SK-N-SH (cell line): ENCODE measurements around the gene TSPAN11. TPM values are rescaled to one million over a fixed set of nuclear protein-coding genes. Genes with fewer than 3 reads are reported as not detected.

Source experiments
- CTCF ChIA-PET: fragments of 300-600, 350-600 bp; formaldehyde crosslinking; extraction: SDS; loops from one replicate; lab custom pipeline; 2021; lab: Yijun Ruan, JAX
- POLR2A ChIA-PET: fragments of 350-600 bp; sonication (Branson Sonifier 250); formaldehyde crosslinking; extraction: SDS; loops from one replicate; lab custom pipeline; 2020; ENCODE audit warnings: antibody characterized with exemption, inconsistent platforms; lab: Yijun Ruan, JAX
- DNase-seq: peaks from one replicate; pipeline ENCODE4 v3.0.0; 2012
- H2AFZ ChIP-seq: fragments of 200-600 bp; sonication (generic); 2 replicates; pipeline ENCODE4 v1.8.1; 2016; ENCODE audit warnings: antibody characterized with exemption, mild to moderate bottlenecking, low read depth
- H3F3A ChIP-seq: fragments of 200-600 bp; sonication (generic); replicated peaks from 2 replicates; pipeline ENCODE3; 2016; ENCODE audit warnings: antibody characterized with exemption, mild to moderate bottlenecking; ENCODE audit not compliant: insufficient read depth
- H3K27ac ChIP-seq, 2 experiments: fragments of 200-500 bp in 1 of 2; fragments of 200-600 bp in 1 of 2; sonication (Bioruptor generic) in 1 of 2; sonication (generic), shearing (Covaris generic) in 1 of 2; 2 replicates each; pipeline versions ENCODE4 v1.5.1 to v1.6.1; 2014 to 2016; ENCODE audit warnings: low read depth in 2 of 2, inconsistent platforms in 1 of 2, low read length in 1 of 2, mild to moderate bottlenecking in 1 of 2, mixed read lengths in 1 of 2
- H3K27me3 ChIP-seq: fragments of 200-600 bp; sonication (generic), shearing (Covaris generic); 2 replicates; pipeline ENCODE4 v1.6.1; 2016; ENCODE audit warnings: mixed run types; ENCODE audit not compliant: insufficient read depth
- H3K36me3 ChIP-seq, 2 experiments: fragments of 200-500 bp in 1 of 2; fragments of 200-600 bp in 1 of 2; sonication (Bioruptor generic) in 1 of 2; sonication (generic) in 1 of 2; replicated peaks in 1 of 2; 2 replicates each; pipeline versions ENCODE3 to v1.5.1; 2014 to 2016; ENCODE audit warnings: low read length in 1 of 2, mild to moderate bottlenecking in 1 of 2; ENCODE audit not compliant: insufficient read depth in 2 of 2, control insufficient read depth in 1 of 2
- H3K4me1 ChIP-seq, 2 experiments: fragments of 200-500 bp in 1 of 2; fragments of 200-600 bp in 1 of 2; sonication (Bioruptor generic) in 1 of 2; sonication (generic), shearing (Covaris generic) in 1 of 2; 2 replicates each; pipeline versions ENCODE4 v1.5.1 to v1.6.1; 2014 to 2016; ENCODE audit warnings: low read depth in 1 of 2, low read length in 1 of 2, mixed run types in 1 of 2; ENCODE audit not compliant: insufficient read depth in 2 of 2, control insufficient read depth in 1 of 2
- H3K4me2 ChIP-seq: fragments of 200-600 bp; sonication (generic), shearing (Covaris generic); 2 replicates; pipeline ENCODE4 v1.6.1; 2017; ENCODE audit warnings: mixed run types
- H3K4me3 ChIP-seq, 2 experiments: fragments of 200-500 bp in 1 of 2; fragments of 200-600 bp in 1 of 2; sonication (Bioruptor generic) in 1 of 2; sonication (generic), shearing (Covaris generic) in 1 of 2; 2 replicates each; pipeline versions ENCODE4 v1.5.1 to v1.8.1; 2014 to 2016; ENCODE audit warnings: low read depth in 2 of 2, inconsistent platforms in 1 of 2, low read length in 1 of 2, mild to moderate bottlenecking in 1 of 2, mixed read lengths in 1 of 2, moderate library complexity in 1 of 2
- H3K79me2 ChIP-seq: fragments of 200-600 bp; sonication (generic); 2 replicates; pipeline ENCODE4 v1.8.1; 2017; ENCODE audit warnings: mild to moderate bottlenecking; ENCODE audit not compliant: insufficient read depth
- H3K9ac ChIP-seq: fragments of 200-600 bp; sonication (generic); 2 replicates; pipeline ENCODE4 v1.6.1; 2017; ENCODE audit warnings: mixed run types
- H3K9me2 ChIP-seq: fragments of 200-600 bp; sonication (generic); 2 replicates; pipeline ENCODE4 v1.6.1; 2017; ENCODE audit warnings: mixed run types
- H3K9me3 ChIP-seq: fragments of 200-600 bp; sonication (generic); 2 replicates; pipeline ENCODE4 v1.6.1; 2017; ENCODE audit warnings: mixed run types, mild to moderate bottlenecking, moderate library complexity
- H4K20me1 ChIP-seq: fragments of 200-600 bp; sonication (generic); 2 replicates; pipeline ENCODE4 v1.6.1; 2017; ENCODE audit warnings: mild to moderate bottlenecking, mixed run types; ENCODE audit not compliant: insufficient read depth
- CHD2 ChIP-seq: fragments of 150-350 bp; IDR thresholded peaks from 2 replicates; pipeline ENCODE4 v1.6.1; 2018; ENCODE audit warnings: low read length; ENCODE audit not compliant: partially characterized antibody
- ELF1 ChIP-seq: IDR thresholded peaks from 2 replicates; pipeline ENCODE4 v1.4.0; 2012
- EZH2phosphoT487 ChIP-seq: fragments of 200-600 bp; sonication (generic); IDR thresholded peaks from 2 replicates; pipeline ENCODE4 v1.6.1; 2017; ENCODE audit warnings: low read depth, mixed run types, mild to moderate bottlenecking, antibody characterized with exemption, moderate library complexity, borderline replicate concordance
- FOXM1 ChIP-seq: IDR thresholded peaks from 2 replicates; pipeline ENCODE4 v1.4.0; 2012; ENCODE audit warnings: low read depth, mild to moderate bottlenecking
- GABPA ChIP-seq: IDR thresholded peaks from 2 replicates; pipeline ENCODE4 v1.4.0; 2012; ENCODE audit warnings: low read depth, mild to moderate bottlenecking
- GATA2 ChIP-seq: sonication (generic); formaldehyde crosslinking; IDR thresholded peaks from 2 replicates; pipeline ENCODE4 v1.5.0; 2020; ENCODE audit warnings: mild to moderate bottlenecking, missing genetic modification reagents
- MEF2A ChIP-seq: IDR thresholded peaks from 2 replicates; pipeline ENCODE4 v1.4.0; 2012; ENCODE audit warnings: low read depth, borderline replicate concordance
- POLR2AphosphoS5 ChIP-seq: IDR thresholded peaks from 2 replicates; pipeline ENCODE4 v1.6.1; 2012; ENCODE audit warnings: low read depth, low read length
- RCOR1 ChIP-seq: fragments of 150-350 bp; IDR thresholded peaks from 2 replicates; pipeline ENCODE4 v1.6.1; 2017; ENCODE audit warnings: antibody characterized with exemption, low read length
- RFX5 ChIP-seq: IDR thresholded peaks from 2 replicates; pipeline ENCODE4 v1.6.1; 2012; ENCODE audit warnings: mild to moderate bottlenecking, improper control_type of control experiment, low read length
- SIN3A ChIP-seq: IDR thresholded peaks from 2 replicates; pipeline ENCODE4 v1.6.1; 2012; ENCODE audit warnings: low read depth, mild to moderate bottlenecking, low read length, moderate library complexity, borderline replicate concordance
- TAF1 ChIP-seq: IDR thresholded peaks from 2 replicates; pipeline ENCODE4 v1.6.1; 2012; ENCODE audit warnings: low read depth, mild to moderate bottlenecking, low read length, moderate library complexity, borderline replicate concordance
- TCF12 ChIP-seq: IDR thresholded peaks from 2 replicates; pipeline ENCODE4 v1.4.0; 2012
- WGBS: methylation state at CpG from one replicate; pipeline ENCODE4 v1.1.6; 2017; ENCODE audit warnings: low lambda C conversion rate; 5-methylcytosine and 5-hydroxymethylcytosine counted together
- polyA plus RNA-seq, 3 experiments: library from polyadenylated mRNA; depleted of rRNA; stranded (reverse); fragments of >200 nt; gene quantifications; 2 replicates each; pipeline ENCODE4 v1.2.3, GENCODE V29; 2012
- TF ChIP-seq, protein P1 (sequence below): IDR thresholded peaks from 2 replicates; pipeline ENCODE4 v1.6.1; 2012; ENCODE audit warnings: mild to moderate bottlenecking, low read depth, low read length, moderate library complexity
- TF ChIP-seq, protein P2 (sequence below): IDR thresholded peaks from 2 replicates; pipeline ENCODE4; 2012
- TF ChIP-seq, protein P3 (sequence below): fragments of 200-600 bp; sonication (generic); IDR thresholded peaks from 2 replicates; pipeline ENCODE4 v1.6.1; 2017; ENCODE audit warnings: antibody characterized with exemption, mild to moderate bottlenecking, moderate library complexity

Gene TSPAN11
- polyA plus RNA-seq, 1 of the 3 experiments (the other 2 are of a cell fraction): 6.4 TPM

DNA sequence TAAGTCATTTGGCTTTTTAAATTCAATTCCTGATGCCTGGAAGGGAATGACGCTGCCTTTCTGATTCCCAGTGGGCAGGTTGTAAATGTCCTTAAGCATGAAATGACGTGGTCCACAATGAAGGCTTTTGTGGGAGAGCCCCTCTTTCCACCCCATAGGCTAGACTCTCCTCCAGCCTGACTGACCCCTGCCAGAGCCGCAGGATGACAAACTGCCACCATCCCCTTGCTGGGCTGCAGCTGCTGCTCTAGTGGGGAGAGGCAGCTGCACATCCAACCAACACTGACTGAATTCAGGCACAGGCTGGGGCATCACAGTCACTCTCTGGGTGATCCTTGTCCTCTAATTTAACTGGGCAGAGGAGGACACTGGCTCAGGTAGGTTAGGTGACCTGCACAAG is 6.3 kb downstream of the TSPAN11 start (continued):
- TF ChIP-seq, protein P1, sequence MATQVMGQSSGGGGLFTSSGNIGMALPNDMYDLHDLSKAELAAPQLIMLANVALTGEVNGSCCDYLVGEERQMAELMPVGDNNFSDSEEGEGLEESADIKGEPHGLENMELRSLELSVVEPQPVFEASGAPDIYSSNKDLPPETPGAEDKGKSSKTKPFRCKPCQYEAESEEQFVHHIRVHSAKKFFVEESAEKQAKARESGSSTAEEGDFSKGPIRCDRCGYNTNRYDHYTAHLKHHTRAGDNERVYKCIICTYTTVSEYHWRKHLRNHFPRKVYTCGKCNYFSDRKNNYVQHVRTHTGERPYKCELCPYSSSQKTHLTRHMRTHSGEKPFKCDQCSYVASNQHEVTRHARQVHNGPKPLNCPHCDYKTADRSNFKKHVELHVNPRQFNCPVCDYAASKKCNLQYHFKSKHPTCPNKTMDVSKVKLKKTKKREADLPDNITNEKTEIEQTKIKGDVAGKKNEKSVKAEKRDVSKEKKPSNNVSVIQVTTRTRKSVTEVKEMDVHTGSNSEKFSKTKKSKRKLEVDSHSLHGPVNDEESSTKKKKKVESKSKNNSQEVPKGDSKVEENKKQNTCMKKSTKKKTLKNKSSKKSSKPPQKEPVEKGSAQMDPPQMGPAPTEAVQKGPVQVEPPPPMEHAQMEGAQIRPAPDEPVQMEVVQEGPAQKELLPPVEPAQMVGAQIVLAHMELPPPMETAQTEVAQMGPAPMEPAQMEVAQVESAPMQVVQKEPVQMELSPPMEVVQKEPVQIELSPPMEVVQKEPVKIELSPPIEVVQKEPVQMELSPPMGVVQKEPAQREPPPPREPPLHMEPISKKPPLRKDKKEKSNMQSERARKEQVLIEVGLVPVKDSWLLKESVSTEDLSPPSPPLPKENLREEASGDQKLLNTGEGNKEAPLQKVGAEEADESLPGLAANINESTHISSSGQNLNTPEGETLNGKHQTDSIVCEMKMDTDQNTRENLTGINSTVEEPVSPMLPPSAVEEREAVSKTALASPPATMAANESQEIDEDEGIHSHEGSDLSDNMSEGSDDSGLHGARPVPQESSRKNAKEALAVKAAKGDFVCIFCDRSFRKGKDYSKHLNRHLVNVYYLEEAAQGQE: no peak
- no peak for TF ChIP-seq CHD2
- TF ChIP-seq, protein P2, sequence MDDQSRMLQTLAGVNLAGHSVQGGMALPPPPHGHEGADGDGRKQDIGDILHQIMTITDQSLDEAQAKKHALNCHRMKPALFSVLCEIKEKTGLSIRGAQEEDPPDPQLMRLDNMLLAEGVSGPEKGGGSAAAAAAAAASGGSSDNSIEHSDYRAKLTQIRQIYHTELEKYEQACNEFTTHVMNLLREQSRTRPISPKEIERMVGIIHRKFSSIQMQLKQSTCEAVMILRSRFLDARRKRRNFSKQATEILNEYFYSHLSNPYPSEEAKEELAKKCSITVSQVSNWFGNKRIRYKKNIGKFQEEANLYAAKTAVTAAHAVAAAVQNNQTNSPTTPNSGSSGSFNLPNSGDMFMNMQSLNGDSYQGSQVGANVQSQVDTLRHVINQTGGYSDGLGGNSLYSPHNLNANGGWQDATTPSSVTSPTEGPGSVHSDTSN: no peak
- TF ChIP-seq GATA2 (CRISPR knock-in tag): no peak
- TF ChIP-seq RFX5: no peak
- TF ChIP-seq, protein P3, sequence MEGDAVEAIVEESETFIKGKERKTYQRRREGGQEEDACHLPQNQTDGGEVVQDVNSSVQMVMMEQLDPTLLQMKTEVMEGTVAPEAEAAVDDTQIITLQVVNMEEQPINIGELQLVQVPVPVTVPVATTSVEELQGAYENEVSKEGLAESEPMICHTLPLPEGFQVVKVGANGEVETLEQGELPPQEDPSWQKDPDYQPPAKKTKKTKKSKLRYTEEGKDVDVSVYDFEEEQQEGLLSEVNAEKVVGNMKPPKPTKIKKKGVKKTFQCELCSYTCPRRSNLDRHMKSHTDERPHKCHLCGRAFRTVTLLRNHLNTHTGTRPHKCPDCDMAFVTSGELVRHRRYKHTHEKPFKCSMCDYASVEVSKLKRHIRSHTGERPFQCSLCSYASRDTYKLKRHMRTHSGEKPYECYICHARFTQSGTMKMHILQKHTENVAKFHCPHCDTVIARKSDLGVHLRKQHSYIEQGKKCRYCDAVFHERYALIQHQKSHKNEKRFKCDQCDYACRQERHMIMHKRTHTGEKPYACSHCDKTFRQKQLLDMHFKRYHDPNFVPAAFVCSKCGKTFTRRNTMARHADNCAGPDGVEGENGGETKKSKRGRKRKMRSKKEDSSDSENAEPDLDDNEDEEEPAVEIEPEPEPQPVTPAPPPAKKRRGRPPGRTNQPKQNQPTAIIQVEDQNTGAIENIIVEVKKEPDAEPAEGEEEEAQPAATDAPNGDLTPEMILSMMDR: no peak
- TF ChIP-seq GABPA: no peak
- no peak for TF ChIP-seq ELF1

DNA sequence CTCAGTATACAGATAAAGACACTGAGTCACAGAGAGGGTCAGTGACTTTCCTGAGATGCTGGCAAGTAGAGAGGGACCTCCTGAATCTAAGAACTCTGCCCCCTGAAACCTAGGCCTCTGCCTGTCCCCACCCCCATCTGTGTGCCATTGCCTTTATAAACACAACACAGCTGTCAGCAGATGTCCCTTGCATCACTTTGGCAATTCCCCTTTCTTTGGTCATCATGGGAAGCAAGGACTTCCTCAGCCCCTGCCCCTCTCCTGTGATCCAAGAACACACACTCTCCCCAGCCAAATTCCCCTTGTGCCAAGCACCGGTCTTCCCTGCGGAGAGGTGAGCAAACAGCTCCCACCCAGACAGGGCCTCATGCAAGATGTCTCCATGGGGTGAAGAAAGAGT is 8.3 kb downstream of the TSPAN11 start:
- 94% methylated on average over 2 of the region's 2 CpGs for WGBS
- ChIA-PET CTCF (interaction anchor here (1.3 to 2.1 kb wide), 2 partner anchors 45 to 337 kb away, joined by 3 to 4 read pairs; no protein-coding TSS in a partner anchor), POLR2A (no interaction called here)
- Histone ChIP-seq H3K4me2 (no peak overlapping the region), H3K79me2 (no peaks in the 10 kb centered on the region), H3K4me1 (peaks cover 0 to 18% of the 10 kb centered on the region in 2 experiments; a peak in 1 of 4 replicates), H3K4me3 (no peak overlapping the region), H3F3A (no peaks in the 10 kb centered on the region), H3K9me2 (no peaks in the 10 kb centered on the region), H3K27me3 (no peaks in the 10 kb centered on the region), H3K9ac (no peak overlapping the region), H3K27ac (no peak overlapping the region), H3K36me3 (no peaks in the 10 kb centered on the region), H4K20me1 (no peaks in the 10 kb centered on the region), H3K9me3 (no peaks in the 10 kb centered on the region), H2AFZ (no peak overlapping the region)
- TF ChIP-seq GABPA: no peak
- TF ChIP-seq EZH2phosphoT487: no peak
- no peak for TF ChIP-seq RFX5
- TF ChIP-seq TCF12: no peak
- TF ChIP-seq TAF1: no peak
- TF ChIP-seq RCOR1: no peak
- TF ChIP-seq MEF2A: no peak
- no peak for TF ChIP-seq FOXM1
- no peak for TF ChIP-seq SIN3A
- TF ChIP-seq POLR2AphosphoS5: no peak
- TF ChIP-seq, protein P3: no peak
- DNase-seq: no peak
